Measurements from ENCODE around the gene CWH43. TPM values are rescaled to one million over a fixed set of nuclear protein-coding genes. Genes with fewer than 3 reads are reported as not detected.
"Not testable (repeated sequence)": the region's sequence is repeated elsewhere in the genome, so short reads cannot be mapped to it uniquely, and the experiment has no call there.

Gene CWH43
- total RNA-seq, 1 donor from 2014 or later = not detected

- Mint-ChIP-seq H3K27me3 (ENCODE audit: unreplicated experiment) (peaks cover 37% of the 10 kb centered on the region), H3K27ac (ENCODE audit: unreplicated experiment) (peak overlapping the region; percentile 0), H3K36me3 (ENCODE audit: low read depth, unreplicated experiment) (peaks cover 44% of the 10 kb centered on the region), H3K4me3 (ENCODE audit: unreplicated experiment) (peak overlapping the region; percentile 1), H3K9me3 (ENCODE audit: unreplicated experiment) (peaks cover 61% of the 10 kb centered on the region)
- DNase-seq (ENCODE audit: low spot score); H3K4me1 Mint-ChIP-seq (ENCODE audit: unreplicated experiment): not testable (repeated sequence)
Observed at GRCh38 chr4:49109567-49110166, 123.6 kb downstream of the CWH43 start.

DNA sequence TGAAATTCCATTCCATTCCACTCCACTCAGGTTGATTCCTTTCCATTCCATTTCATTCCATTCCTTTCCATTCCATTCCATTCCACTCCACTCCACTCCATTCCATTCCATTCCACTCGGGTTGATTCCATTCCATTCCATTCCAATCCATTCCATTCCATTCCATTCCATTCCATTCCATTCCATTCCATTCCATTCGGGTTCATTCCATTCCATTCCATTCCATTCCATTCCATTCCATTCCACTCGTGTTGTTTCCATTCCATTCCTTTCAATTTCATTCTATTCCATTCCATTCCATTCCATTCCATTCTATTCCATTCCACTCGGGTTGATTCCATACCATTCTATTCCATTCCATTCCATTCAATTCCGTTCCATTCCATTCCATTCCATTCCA is 124.5 kb downstream of the CWH43 start:
- peaks cover 32% of the 10 kb centered on the region for H3K27me3 Mint-ChIP-seq (ENCODE audit: unreplicated experiment)
- peak overlapping the region; percentile 14 for H3K4me3 Mint-ChIP-seq (ENCODE audit: unreplicated experiment)
- DNase-seq (ENCODE audit: low spot score); H3K4me1 Mint-ChIP-seq (ENCODE audit: unreplicated experiment): not testable (repeated sequence)
- peaks cover 52% of the 10 kb centered on the region for H3K9me3 Mint-ChIP-seq (ENCODE audit: unreplicated experiment)
- peak overlapping the region; percentile 3 for H3K27ac Mint-ChIP-seq (ENCODE audit: unreplicated experiment)
- H3K36me3 Mint-ChIP-seq (ENCODE audit: low read depth, unreplicated experiment) = peaks cover 36% of the 10 kb centered on the region

Other genes with a start within 250 kb of the CWH43 start
- gene FRYL, start 206.0 kb upstream of the CWH43 start, total RNA-seq (ENCODE audit: unreplicated experiment) = 93.3 TPM
- 121 TPM for gene OCIAD1, start 155.2 kb upstream of the CWH43 start, total RNA-seq (ENCODE audit: unreplicated experiment)
- gene OCIAD2, start 79.5 kb upstream of the CWH43 start, total RNA-seq (ENCODE audit: unreplicated experiment) = 50.0 TPM